T-helper 17 cell (primary cell): Measurements from ENCODE around the gene CAMK2B. TPM values are rescaled to one million over a fixed set of nuclear protein-coding genes. Genes with fewer than 3 reads are reported as not detected.

Experiments
- ATAC-seq: fragments of 150-1000 bp; cut with Tn5 transposase; 2 replicates; pipeline ENCODE4 v1.10.0; 2021; ENCODE audit warnings: mild to moderate bottlenecking, moderate library complexity
- DNase-seq, 3 donors: peaks; one replicate each; pipeline versions ENCODE4 v3.0.0 to v3.0.0-alpha.2; 2020 to 2021
- H3K9me3 ChIP-seq: one replicate; pipeline ENCODE4 v1.7.0; 2013; ENCODE audit warnings: low read length, mild to moderate bottlenecking; ENCODE audit not compliant: control insufficient read depth, poor library complexity, severe bottlenecking
- H3K27ac Mint-ChIP-seq: one replicate; pipeline ENCODE4 v1.8.0; 2022; ENCODE audit warnings: mild to moderate bottlenecking, moderate library complexity, mixed read lengths
- H3K27me3 Mint-ChIP-seq: one replicate; pipeline ENCODE4 v1.8.0; 2022; ENCODE audit warnings: mixed read lengths
- H3K36me3 Mint-ChIP-seq: one replicate; pipeline ENCODE4 v1.8.0; 2022; ENCODE audit warnings: low read depth, mixed read lengths
- H3K4me1 Mint-ChIP-seq: one replicate; pipeline ENCODE4 v1.8.0; 2022; ENCODE audit warnings: mild to moderate bottlenecking, mixed read lengths
- H3K4me3 Mint-ChIP-seq: one replicate; pipeline ENCODE4 v1.8.0; 2022; ENCODE audit warnings: mild to moderate bottlenecking, moderate library complexity, mixed read lengths
- total RNA-seq, 4 donors: library from RNA in 2 of 4; stranded (reverse) in 2 of 4; gene quantifications; one replicate each; pipeline ENCODE4 v1.2.3 and lab custom pipeline; 2022 to 2026

Gene CAMK2B
- total RNA-seq, 2 donors from 2014 or later, result 0.31 TPM; not detected in 1

DNA sequence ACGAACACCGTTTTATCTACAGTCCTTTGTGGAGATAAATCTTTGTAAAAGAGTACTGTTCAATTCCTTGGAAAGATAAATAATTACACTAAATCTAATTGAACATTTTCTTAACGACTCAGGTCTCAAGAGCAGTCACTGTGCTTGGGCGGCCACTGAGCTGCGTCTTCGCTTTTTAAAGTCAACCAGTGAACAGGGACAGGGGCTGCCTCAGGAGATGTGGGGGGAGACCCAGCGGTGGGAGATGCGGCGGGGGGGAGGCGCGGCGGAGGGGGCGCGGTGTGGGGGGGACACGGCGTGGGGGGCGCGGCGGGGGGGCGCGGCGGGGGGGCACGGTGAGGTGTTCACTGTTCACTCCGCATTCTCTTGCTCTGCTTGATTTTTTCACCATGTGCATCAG, 39.8 kb downstream of the CAMK2B start:
- H3K27me3 Mint-ChIP-seq, result peaks cover 24% of the 10 kb centered on the region
- ATAC-seq (no peak), DNase-seq (peak in 1 of 3 donors; percentile 9)
- no peaks in the 10 kb centered on the region for H3K36me3 Mint-ChIP-seq
- H3K4me3 Mint-ChIP-seq, result no peak overlapping the region
- H3K4me1 Mint-ChIP-seq, result no peaks in the 10 kb centered on the region
- no peaks in the 10 kb centered on the region for H3K9me3 ChIP-seq
- no peak overlapping the region for H3K27ac Mint-ChIP-seq

- no peak for ATAC-seq
- no peaks in the 10 kb centered on the region for H3K36me3 Mint-ChIP-seq
- H3K27ac Mint-ChIP-seq, result no peak overlapping the region
- H3K27me3 Mint-ChIP-seq, result peaks cover 18% of the 10 kb centered on the region
- DNase-seq, result peak in 2 of 3 donors; percentile 2 to 5
- H3K9me3 ChIP-seq, result no peaks in the 10 kb centered on the region
- no peaks in the 10 kb centered on the region for H3K4me1 Mint-ChIP-seq
- no peak overlapping the region for H3K4me3 Mint-ChIP-seq
Measured at GRCh38 chr7:44284881-44285541, 40.4 kb downstream of the CAMK2B start.

GRCh38 chr7:44284216-44284615, 41.2 kb downstream of the CAMK2B start:
- H3K9me3 ChIP-seq, result no peaks in the 10 kb centered on the region
- peaks cover 14% of the 10 kb centered on the region for H3K27me3 Mint-ChIP-seq
- DNase-seq, result peak in 1 of 3 donors; percentile 3
- no peak overlapping the region for H3K4me3 Mint-ChIP-seq
- no peak overlapping the region for H3K27ac Mint-ChIP-seq
- H3K4me1 Mint-ChIP-seq, result no peaks in the 10 kb centered on the region
- H3K36me3 Mint-ChIP-seq, result no peaks in the 10 kb centered on the region
- ATAC-seq, result no peak

DNA sequence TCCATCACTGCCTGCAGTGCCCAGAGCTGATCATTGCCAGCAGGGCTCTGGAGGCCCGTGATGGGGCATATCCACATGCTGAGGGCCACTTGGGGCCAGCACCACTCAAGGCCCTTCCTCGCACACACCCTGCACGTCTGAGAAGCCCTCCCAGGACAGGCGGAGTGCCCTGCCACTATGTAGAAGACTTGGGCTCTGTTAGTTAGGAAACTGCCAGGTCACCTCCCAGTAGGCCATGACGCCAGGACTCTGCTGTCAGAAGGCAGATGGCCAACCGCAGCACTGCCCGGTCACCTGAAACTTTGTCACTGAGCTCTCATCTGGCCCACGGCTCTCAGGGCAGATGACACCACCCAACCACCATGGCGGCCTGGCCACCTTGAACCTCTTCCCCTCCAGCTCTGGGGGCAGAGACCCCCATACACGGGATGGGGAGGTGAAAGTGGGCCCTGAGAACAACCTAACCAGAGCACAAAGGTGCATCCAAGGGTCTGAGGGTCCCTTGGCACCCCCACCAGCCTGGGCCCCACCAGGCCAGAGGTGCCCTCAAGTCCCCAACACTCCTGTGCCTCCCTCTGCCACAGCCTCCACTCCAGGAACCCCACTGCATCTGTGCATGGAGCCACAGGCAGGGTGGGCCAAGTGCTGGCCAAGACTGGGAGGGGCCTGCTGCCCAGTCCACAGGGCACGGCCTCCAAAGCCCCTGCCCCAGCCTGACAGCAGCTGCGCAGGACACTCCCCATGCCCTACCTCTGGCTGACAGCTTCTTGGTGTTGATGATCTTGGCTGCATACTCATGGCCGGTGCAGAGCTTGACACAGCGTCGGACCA, 41.8 kb downstream of the CAMK2B start:
- Mint-ChIP-seq H3K27me3 (peaks cover 14% of the 10 kb centered on the region), H3K4me3 (no peak overlapping the region), H3K27ac (no peak overlapping the region), H3K4me1 (no peaks in the 10 kb centered on the region), H3K36me3 (no peaks in the 10 kb centered on the region)
- ATAC-seq, result no peak
- H3K9me3 ChIP-seq, result no peaks in the 10 kb centered on the region
- DNase-seq, result peak in 2 of 3 donors; percentile 4 to 9

- Mint-ChIP-seq H3K27ac (no peak overlapping the region), H3K36me3 (no peaks in the 10 kb centered on the region), H3K4me1 (no peaks in the 10 kb centered on the region), H3K27me3 (peaks cover 11% of the 10 kb centered on the region), H3K4me3 (no peak overlapping the region)
- DNase-seq (peak in 2 of 3 donors; percentile 1 to 8), ATAC-seq (no peak)
- H3K9me3 ChIP-seq, result no peaks in the 10 kb centered on the region
Measured at GRCh38 chr7:44282601-44283171, 42.7 kb downstream of the CAMK2B start.

DNA sequence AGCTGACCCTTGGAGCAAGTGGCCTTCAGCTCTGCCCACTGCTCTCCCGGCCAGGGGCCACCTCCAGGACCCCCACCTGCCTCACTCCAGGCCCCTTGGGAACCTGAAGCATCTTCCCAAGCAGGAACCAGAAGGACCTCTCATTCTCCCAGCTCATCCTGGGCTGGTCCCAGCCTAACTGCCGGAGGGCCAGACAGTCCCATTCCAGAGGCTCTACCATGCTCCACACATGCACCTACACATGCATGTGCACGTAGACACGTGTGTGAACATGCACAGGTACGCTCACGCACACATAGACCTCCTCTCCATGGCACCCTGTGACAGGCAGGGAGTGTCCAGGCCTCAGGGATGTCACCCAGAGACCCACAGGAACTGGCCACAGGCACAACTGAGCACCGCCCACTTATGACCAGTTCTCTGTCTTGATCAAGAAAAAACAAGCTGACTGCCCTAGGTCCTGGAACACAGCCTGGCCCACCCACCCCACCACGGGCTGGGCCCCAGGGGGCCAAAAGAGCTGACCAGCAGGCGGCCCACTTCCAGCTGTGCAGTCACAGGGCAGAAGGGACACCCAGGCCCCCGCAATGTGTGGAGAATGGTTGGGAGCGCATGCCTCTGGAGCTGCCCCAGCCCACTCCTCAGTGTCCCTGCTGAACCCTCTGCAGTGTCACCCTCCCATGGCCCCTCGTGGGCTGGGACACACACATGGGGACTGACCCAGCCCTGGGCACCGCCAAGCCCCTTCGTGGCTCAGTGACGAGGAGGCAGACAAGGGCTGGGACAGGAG, 43.4 kb downstream of the CAMK2B start:
- H3K4me1 Mint-ChIP-seq, result no peaks in the 10 kb centered on the region
- DNase-seq (peak; percentile 2 to 6 (median 3)), ATAC-seq (no peak)
- H3K27me3 Mint-ChIP-seq, result peaks cover 7% of the 10 kb centered on the region
- H3K9me3 ChIP-seq, result no peaks in the 10 kb centered on the region
- H3K27ac Mint-ChIP-seq, result no peak overlapping the region
- H3K4me3 Mint-ChIP-seq, result no peak overlapping the region
- no peaks in the 10 kb centered on the region for H3K36me3 Mint-ChIP-seq

DNA sequence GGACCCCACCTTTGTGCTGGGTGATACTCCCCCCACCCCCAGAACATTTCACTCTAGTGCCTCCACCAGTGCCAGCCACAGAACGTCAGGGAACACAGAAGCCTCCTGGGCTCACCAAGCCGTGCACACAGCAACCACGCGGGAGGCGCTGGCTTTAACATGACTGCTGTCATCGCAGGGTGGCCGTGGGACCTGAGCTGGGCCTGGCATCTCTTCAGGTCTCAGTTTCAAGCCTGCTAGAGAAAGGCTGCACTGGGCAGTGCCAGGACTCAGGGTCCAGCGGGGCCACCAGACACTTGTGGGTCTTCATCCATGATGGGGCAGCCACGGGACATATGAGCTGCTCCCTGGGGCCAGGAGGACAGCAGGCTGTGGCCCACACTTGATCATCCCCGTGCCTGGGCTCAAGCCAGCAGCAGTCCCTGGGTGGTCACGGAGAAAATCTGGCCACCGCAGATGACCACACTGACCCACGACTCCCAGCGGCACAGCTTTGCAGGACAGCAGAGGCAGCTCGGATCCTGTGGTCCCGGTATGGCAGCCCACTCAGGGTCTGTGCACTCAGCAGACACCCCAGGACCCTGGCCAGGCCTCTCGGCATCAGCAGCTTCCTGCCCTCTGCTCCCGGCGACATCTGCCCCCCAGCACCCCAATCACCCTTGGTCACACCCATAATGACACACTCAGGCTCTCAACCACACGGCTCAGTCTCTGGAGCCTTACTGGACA, 44.2 kb downstream of the CAMK2B start:
- ATAC-seq (no peak), DNase-seq (peak in 2 of 3 donors; percentile 3 to 8)
- H3K27ac Mint-ChIP-seq, result no peak overlapping the region
- no peak overlapping the region for H3K4me3 Mint-ChIP-seq
- no peaks in the 10 kb centered on the region for H3K9me3 ChIP-seq
- peaks cover 7% of the 10 kb centered on the region for H3K27me3 Mint-ChIP-seq
- no peaks in the 10 kb centered on the region for H3K36me3 Mint-ChIP-seq
- no peaks in the 10 kb centered on the region for H3K4me1 Mint-ChIP-seq

- Mint-ChIP-seq H3K4me1 (no peaks in the 10 kb centered on the region), H3K27me3 (peaks cover 9% of the 10 kb centered on the region), H3K4me3 (no peak overlapping the region), H3K36me3 (no peaks in the 10 kb centered on the region), H3K27ac (no peak overlapping the region)
- no peak for ATAC-seq
- DNase-seq, result no peak
- H3K9me3 ChIP-seq, result no peaks in the 10 kb centered on the region
Measured at GRCh38 chr7:44280636-44280992, 44.8 kb downstream of the CAMK2B start.

DNA sequence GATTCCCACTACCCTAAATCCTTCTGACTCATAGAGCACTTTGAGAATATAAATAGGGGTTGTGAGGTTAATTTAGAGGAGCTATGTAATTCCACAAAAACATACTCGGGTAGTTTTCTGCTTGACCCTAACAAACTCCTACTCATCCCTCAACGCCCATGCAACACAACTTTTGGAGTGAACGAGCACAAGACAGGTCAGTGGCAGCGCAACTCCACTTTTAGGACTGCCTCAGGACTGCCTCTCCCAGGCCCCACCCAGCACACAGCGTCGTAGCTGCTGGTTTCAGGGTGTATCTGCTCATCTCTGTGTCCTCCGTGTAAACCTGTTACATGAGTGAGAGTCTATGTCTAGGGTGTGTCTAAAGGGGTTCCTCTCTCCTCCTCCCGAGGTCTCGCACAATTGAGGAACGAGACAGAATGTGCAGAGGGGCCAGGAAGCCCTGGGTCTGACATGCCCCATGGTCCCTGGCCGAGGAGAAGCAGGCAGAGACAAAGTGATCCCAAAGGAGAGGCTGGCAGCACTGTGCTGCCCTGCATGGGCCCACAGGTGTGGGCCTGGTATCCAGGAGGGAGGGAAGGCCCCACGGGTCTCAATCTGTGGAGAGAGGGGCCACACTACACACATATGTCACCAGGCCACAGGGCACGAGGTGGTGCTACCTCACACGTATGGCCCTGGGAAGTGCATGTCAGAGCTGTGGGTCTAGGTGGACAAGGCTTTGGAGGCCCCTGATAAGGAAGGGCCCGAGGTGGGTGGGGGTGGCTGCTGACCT, 45.5 kb downstream of the CAMK2B start:
- peaks cover 14% of the 10 kb centered on the region for H3K27me3 Mint-ChIP-seq
- ATAC-seq (no peak), DNase-seq (peak in 1 of 3 donors; percentile 6)
- no peaks in the 10 kb centered on the region for H3K36me3 Mint-ChIP-seq
- no peaks in the 10 kb centered on the region for H3K4me1 Mint-ChIP-seq
- H3K27ac Mint-ChIP-seq, result no peak overlapping the region
- no peaks in the 10 kb centered on the region for H3K9me3 ChIP-seq
- no peak overlapping the region for H3K4me3 Mint-ChIP-seq

DNA sequence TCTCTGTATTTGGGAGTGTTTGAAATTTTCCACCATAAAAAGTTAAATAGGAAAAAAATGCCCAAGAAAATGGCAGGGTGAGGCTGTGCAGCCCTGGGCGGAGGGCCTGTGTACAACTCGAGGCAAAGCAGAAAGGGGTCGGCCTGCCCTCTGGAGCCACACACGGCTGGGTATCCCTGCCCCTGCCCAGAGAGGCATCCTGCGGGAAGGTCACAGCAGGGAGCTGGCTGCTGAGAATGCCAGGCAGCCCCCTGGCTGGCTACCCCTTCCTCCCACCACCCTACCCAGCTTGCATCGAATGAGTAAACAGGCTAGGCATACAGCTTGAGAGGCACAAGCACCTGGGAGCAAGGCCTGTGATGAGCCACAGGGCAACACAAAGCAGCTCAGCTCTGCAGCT, 46.1 kb downstream of the CAMK2B start:
- H3K9me3 ChIP-seq, result no peaks in the 10 kb centered on the region
- Mint-ChIP-seq H3K36me3 (no peaks in the 10 kb centered on the region), H3K4me1 (no peaks in the 10 kb centered on the region), H3K27me3 (peaks cover 18% of the 10 kb centered on the region), H3K27ac (no peak overlapping the region), H3K4me3 (no peak overlapping the region)
- peak in 1 of 3 donors; percentile 1 for DNase-seq
- no peak for ATAC-seq

DNA sequence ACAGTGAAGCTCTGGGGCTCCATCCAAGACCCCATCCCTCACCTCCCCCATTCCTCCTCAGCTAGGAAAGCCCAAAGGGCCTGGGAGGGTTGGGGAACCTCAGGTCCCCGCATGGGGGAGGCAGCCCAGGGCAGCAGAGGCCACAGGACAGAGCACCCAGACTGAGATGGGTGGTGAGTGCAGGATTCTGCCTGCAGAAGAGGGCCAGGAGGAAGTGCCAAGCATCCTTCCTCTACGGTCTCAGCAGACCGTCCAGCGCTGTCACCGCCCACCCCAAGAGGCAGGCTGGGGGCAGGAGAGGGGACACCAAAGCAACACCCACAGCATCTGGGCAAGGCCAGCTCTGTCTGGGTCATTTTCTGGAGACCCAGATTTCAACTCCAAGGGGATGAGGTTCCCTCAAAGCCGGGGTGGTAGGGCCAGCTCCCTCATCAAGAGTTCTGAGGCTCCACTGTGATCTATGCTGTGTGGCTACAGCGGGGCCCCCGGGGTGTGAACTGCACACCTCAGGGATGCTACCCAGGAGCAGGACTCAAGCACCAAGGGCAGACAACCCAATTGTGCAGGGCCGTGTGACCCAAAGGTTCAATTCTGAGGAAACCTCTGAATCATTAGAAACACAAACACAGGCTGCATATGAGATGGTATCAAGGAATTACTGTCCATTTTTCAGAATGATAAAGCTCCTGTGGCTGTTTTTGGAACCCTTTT, 46.8 kb downstream of the CAMK2B start:
- DNase-seq, result peak in 1 of 3 donors; percentile 2
- H3K27me3 Mint-ChIP-seq, result peaks cover 25% of the 10 kb centered on the region
- H3K36me3 Mint-ChIP-seq, result no peaks in the 10 kb centered on the region
- no peak overlapping the region for H3K4me3 Mint-ChIP-seq
- no peak for ATAC-seq
- no peaks in the 10 kb centered on the region for H3K9me3 ChIP-seq
- no peak overlapping the region for H3K27ac Mint-ChIP-seq
- no peaks in the 10 kb centered on the region for H3K4me1 Mint-ChIP-seq
